AG09309 (cell line): ENCODE measurements around the gene BBS4.

Source experiments
- DNase-seq: peaks from one replicate; pipeline ENCODE4 v3.0.0-alpha.2; 2010; ENCODE audit warnings: low read depth
- H3K4me3 ChIP-seq: 2 replicates; pipeline ENCODE4 v1.5.1; 2011; ENCODE audit warnings: mild to moderate bottlenecking, low read depth, low read length, moderate library complexity; ENCODE audit not compliant: control insufficient read depth
- CTCF ChIP-seq: IDR thresholded peaks from 2 replicates; pipeline ENCODE4 v1.5.1; 2011; ENCODE audit warnings: mild to moderate bottlenecking, low read depth, low read length, inconsistent platforms; ENCODE audit not compliant: insufficient read depth, control insufficient read depth; ENCODE audit errors: missing control alignments

Gene BBS4

GRCh38 chr15:72786242-72786641, 100.2 kb downstream of the BBS4 start:
- no peak for TF ChIP-seq CTCF
- no peak overlapping the region for H3K4me3 ChIP-seq
- DNase-seq: no peak

- no peak overlapping the region for H3K4me3 ChIP-seq
- no peak for DNase-seq
- no peak for TF ChIP-seq CTCF
These were observed 100.8 kb downstream of the BBS4 start for GRCh38 chr15:72786676-72787345.

- DNase-seq: no peak
- no peak overlapping the region for H3K4me3 ChIP-seq
- TF ChIP-seq CTCF: no peak
These were observed 101.5 kb downstream of the BBS4 start for GRCh38 chr15:72787526-72787925.
